GM12873 (cell line): ENCODE results near the gene HS3ST4.

Source experiments
- CTCF ChIP-seq: IDR thresholded peaks from 2 replicates; pipeline ENCODE4 v1.5.1; 2012; ENCODE audit warnings: low read depth, mild to moderate bottlenecking, moderate library complexity, low read length, control low read depth; ENCODE audit not compliant: insufficient read depth; ENCODE audit errors: missing control alignments

HS3ST4 gene

DNA sequence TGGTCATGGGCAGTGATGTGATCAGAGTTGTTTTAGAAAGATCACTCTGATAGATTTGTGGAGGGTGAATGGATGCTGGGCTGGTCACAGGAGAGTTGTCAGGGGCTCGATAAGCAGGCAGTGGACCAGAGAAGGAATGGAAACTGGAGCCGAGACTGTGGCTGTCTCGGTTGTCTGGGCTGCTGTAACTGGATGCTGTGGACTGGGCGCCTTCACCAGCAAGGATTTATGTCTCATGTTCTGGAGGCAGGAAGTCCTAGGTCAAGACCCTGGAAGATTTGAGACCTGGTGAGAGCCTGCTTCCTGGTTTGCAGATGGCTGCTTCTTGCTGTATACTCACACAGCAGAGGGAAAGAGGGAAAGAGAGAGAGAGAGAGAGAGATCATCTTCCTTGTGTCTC is 203.6 kb downstream of the HS3ST4 start:
- no peak for TF ChIP-seq CTCF

GRCh38 chr16:25896411-25896810 is 204.7 kb downstream of the HS3ST4 start:
- no peak for TF ChIP-seq CTCF

- TF ChIP-seq CTCF, result no peak
These were observed 205.9 kb downstream of the HS3ST4 start for GRCh38 chr16:25897702-25898101.

GRCh38 chr16:25905810-25906209 is 214.1 kb downstream of the HS3ST4 start:
- no peak for TF ChIP-seq CTCF

DNA sequence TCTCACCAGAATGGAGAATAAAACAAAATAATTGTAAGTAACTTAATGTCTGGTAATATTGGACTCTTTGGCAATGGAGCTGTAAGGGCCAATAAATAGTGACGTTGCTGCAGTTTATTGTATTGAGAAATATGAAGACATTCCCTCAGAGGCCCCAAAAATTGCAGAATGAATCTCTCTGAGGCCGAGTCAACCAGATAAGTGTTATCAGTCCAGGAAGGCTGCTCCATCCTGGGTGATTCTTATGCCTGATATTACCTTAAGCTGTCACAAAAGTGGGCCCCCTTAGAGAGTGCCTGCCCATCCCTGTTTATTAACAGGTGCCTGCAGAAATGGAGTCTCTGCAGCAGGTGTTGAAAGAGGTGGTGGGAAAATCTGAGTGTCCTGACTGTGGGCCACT is 219.2 kb downstream of the HS3ST4 start:
- no peak for TF ChIP-seq CTCF

DNA sequence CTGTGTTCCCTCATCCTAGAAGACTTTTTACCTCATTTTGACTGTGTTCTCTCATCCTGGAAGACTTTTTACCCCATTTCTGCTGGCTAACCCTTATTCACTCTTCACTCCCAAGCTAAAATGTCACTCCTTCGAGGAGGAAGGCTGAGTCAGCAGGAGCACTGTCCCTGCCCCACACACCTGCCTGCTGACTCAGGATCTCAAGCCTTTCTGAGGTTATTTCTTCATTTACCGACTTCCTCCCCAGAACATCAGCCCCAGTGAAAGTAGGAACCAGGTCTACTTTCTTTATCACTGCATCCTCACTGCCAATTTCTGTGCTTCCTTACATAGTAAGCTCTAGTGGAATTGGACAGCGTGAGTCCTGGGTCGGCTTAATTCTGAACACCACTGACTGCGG is 220.6 kb downstream of the HS3ST4 start:
- no peak for TF ChIP-seq CTCF

- no peak for TF ChIP-seq CTCF
These were observed 222.7 kb downstream of the HS3ST4 start for GRCh38 chr16:25914357-25914962.
